Stimulated activated CD4-positive, alpha-beta T cell treated with anti-CD3 and anti-CD28 coated beads, Interleukin-2, amount 100 ng/mL, for 24 hours (primary cell): ENCODE data around the gene KDM3A.
"Not testable (repeated sequence)": the region's sequence is repeated elsewhere in the genome, so short reads cannot be mapped to it uniquely, and the experiment has no call there.

Experiments
- DNase-seq, 2 donors: peaks; one replicate each; pipeline ENCODE4 v3.0.0-alpha.2; 2020

Gene KDM3A

DNA sequence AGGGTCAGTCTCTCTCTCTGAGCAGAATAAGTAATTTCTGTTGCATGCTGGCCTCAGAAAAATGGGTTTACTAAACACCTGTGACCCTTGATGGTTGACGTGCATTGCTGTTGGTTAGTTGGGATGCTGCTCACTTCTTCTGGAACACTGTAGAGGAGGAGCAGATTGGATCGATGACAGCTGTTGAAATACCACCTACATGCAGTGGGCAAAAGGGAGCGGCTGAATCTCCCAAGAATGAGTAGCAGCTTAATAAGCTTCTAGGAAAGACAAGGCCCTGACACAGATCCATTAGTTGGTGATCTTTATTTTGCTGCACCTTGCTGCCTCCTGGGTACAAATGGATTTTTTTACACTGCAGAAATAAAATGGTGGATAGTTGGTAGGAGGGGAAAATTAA lies 43.2 kb downstream of the KDM3A start:
- no peak for DNase-seq

DNA sequence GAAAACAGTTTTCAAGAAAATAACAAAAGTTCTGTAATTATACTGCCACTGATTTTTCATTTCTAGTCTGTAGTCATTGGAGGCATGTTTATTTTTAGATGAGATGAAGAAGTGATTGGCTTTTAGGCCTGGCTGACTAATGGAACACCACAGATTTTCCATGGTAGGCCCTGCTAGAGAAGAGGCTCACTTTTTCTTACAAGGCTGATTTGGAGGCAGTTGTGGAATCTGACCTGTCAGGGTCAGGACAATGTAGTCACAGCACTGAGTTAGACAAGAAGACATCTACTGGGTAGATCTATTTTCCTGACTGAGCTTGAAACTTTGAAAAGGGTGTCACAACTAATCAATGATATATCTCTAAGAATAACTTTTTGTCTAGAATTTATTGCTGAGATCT lies 43.9 kb downstream of the KDM3A start:
- no peak for DNase-seq

DNA sequence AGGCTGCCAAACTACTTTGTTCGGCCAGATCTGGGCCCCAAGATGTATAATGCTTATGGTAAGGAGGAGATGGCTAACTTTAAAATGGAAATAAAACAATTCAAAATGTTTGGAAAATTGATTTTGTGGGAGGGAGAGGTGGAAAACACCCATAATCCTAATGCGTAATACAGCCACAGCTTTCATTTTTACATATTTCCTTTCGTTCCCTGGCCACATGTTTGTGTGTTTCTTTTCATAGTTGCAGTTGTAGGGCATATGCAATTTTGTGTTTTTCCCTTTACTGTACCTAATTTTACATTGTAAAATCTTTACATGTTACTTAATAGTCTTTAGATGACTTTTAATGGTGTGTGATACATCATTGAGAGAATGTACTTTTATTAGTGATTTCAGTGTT lies 44.6 kb downstream of the KDM3A start:
- no peak for DNase-seq

DNA sequence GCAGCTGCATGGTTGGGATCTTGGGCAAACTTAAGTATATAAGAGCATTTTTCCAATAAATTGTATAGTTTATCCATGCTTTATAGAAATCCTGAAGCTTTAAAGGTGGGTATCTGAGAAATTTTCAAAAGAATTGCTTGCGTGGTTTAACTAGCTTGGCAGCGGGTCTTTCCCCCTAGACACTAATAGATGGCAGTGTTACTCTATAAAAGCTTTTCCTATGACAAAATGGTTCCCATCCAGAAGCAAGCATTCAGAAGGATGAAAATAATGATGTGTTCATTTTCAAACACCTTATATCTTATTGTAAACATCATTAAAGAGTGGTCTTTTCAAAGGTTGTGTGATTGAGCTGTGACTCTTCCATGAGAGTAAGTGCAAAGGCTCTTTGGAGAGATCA lies 45.9 kb downstream of the KDM3A start:
- no peak for DNase-seq

DNA sequence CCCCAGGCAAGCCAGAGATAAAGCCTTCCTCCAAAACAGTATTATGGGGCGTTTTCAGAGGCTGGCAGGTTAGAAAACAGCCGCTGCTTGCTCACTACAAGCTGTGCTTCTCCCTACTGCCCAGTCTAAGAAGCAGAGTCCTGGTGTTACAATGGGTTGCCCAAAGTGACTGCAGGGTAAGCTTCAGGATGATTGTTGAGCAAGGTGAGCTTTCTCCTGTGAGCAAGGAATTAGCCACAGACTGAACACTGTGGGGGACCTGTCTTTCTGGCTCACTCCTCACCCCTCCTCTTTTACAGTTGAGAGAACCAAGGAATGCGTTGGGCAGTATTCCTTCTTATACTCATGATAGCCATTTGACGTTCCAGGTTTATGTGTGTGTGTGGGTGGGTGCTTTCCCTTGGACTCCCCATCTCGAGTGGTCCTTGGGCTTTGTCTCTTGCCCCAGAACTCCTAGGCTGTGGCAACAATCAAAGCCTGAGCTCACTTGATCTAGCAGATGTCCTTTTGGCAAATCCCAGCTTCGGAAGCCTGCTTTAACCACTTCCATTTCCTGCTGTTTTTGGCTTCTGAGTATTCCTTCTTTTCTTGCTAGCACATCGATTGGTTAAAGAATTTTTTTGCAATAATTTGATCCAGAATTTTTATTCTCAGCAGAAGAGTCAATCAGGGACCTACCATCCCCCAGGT lies 47.5 kb downstream of the KDM3A start:
- DNase-seq, result no peak

DNA sequence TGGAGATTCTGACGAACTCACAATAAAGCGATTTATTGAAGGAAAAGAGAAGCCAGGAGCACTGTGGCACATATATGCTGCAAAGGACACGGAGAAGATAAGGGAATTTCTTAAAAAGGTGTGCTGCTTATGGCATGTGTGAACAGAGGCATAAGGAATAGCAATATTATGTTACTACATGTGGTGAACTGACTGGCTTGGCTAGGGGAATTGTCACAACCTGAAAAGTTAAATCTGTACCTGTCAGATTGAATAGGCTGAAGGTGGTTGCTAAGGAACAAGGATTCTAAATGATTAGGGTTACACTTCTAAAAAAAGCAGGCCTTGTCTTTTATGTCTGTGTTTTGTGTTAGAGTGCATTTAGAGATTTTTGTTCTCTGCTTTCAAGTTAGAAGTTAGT lies 48.4 kb downstream of the KDM3A start:
- no peak for DNase-seq

DNA sequence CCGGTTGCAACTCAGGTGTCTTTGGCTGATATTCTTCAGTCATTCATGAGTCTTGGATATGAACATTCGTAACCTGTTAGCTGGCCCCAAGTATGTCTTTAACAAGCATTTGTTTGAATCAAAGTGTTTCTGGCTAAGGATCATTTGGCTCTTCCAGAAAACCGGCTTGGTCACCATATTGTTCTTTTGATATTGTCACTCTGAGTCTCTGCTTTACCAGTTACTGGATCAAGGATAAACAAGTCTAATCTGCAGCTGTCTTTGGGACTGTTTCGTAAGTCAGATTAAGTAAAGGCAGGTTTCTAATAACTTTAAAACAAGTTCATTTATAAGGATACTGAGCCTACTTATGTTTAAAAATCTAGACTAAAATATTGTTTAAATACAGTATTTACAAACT lies 49.1 kb downstream of the KDM3A start:
- no peak for DNase-seq

DNA sequence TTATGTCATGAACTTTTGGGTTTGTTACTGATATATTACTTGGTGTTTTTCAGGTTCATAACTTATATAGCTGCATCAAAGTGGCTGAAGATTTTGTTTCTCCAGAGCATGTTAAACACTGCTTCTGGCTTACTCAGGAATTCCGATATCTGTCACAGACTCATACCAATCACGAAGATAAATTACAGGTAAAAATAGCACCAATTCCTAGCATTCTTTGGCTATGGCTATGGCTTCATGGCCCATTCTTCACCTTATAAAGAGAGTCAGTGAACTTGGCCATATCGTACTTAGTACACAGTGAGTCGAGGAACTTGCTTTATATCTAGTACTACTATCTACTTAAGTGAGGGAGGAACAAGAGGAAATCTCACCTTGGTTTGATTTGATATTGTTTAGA lies 49.9 kb downstream of the KDM3A start:
- no peak for DNase-seq

DNA sequence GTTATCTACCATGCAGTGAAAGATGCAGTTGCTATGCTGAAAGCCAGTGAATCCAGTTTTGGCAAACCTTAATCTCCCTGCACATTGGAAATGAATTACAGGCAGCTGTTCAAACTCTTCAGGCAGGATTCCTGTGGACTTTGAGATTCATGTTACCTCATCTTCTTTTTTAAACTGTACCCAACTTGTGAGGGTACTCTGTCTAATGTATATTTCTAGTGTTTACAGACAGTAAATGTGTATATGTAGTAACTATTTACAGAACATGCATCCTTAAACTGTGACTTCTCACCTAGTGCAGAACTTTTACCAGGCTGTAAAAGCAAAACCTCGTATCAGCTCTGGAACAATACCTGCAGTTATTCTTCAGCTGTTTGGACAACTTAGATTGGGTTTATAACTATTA lies 50.9 kb downstream of the KDM3A start:
- no peak for DNase-seq

DNA sequence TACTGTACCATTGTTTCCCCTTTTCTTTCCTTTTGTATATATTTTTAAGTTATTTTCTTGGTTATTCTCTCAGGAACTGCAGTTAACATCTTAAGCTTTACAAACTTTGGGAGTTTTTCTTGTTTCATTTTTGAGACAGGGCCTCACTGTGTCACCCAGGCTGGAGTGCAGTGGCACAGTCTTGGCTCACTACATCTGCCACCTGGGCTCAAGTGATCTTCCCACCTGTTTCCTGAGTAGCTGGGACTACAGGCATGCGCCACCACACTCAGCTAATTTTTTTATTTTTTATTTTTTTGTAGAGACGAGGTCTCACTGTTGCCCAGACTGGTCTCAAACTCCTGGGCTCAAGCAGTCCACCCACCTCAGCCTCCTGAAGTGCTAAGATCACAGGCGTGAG lies 55.2 kb downstream of the KDM3A start:
- not testable (repeated sequence) for DNase-seq

DNA sequence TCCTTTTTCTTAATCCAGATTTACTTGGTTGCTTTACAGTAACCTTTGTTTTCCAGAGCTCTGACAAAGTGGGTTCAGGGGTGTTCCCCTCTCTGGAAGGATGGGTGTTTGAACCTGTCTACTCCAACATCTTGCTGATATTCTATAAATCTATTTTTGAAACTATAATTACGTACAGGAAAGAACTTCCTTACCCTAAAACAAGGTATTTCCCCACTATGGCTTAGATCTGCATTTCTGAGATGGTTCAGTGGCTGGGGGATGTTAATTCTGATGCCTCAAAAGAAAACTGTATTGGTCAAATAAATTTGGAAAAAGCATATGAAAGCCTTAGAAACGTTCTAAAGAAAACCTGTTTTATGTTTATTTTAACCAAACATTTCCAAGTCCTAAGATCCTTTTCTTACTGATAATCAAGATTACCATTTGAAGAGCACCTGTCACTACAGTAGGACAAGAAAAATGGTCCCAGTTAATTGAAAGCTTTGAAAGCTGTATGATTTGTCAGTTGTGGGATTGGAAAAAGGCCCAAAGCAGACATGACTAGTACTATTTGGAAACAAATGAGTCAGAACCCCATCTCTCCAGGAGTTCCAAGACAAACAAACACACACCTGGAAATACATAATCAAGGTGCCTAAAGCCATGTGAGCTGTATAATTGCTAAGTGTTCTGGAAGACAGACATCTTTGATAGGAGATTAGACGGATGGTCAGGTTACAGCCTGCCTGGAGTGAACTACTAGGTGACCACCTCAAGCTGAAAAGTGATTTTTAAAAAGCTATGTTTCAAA lies 57.5 kb downstream of the KDM3A start:
- DNase-seq, result no peak

DNA sequence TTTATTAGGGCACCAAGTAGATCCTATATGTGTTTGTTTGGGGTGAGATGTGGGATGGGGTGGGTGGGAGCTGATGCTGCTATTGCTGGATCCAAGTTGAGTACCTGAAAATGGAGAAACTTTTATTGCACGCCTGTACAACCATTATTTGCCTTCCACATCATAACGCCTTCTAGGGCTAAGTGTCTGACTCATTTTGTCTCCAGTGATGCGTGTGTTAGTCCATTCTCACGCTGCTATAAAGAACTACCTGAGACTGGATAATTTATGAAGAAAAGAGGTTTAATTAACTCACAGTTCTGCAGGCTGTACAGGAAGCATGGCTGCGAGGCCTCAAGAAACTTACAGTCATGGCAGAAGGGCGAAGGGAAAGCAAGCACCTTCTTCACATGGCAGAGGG lies 58.2 kb downstream of the KDM3A start:
- DNase-seq, result no peak

DNA sequence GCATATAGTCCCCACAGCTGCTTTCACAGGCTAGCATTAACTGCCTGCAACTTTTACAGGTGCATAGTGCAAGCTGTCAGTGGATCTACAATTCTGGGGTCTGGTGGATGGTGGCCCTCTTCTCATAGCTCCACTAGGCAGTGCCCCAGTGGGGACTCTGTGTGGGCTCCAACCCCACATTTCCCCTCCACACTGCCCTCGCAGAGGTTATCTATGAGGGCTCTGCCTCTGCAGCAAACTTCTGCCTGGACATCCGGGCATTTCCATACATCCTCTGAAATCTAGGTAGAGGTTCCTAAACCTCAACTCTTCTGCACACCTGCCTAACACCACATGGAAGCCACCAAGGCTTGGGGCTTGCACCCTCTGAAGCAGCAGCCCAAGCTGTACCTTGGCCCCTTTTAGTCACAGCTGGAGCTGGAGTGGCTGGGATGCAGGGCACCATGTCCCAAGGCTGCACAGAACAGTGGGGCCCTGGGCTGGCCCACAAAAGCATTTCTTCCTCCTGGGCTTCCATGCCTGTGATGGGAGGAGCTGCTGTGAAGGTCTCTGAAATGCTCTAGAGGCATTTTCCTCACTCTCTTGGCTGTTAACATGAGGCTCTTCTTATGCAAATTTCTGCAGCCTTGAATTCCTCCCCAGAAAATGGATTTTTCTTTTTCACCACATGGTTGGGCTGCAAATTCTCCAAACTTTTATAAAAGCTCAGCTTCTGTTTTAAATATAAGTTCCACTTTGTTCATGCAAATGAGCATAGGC lies 59.3 kb downstream of the KDM3A start:
- no peak for DNase-seq

DNA sequence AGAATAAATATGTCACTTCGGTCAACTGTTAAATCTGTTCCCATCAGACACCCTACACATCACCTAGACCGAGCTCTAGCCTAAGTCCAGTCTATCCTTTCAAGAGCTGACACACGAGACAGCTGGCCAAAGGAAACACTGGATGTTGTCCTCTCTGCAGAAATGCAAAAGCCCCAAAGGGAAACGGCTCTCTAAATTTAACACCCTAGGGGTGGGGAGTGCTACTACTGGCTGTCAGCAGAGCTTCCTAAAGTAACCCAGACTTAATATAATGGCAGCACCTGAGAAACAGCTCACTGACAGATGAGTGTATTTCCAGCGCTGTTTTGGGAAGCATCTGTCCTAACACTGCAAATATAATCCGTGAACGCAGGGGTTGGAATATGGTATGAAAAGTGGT lies 66.4 kb downstream of the KDM3A start:
- no peak for DNase-seq

DNA sequence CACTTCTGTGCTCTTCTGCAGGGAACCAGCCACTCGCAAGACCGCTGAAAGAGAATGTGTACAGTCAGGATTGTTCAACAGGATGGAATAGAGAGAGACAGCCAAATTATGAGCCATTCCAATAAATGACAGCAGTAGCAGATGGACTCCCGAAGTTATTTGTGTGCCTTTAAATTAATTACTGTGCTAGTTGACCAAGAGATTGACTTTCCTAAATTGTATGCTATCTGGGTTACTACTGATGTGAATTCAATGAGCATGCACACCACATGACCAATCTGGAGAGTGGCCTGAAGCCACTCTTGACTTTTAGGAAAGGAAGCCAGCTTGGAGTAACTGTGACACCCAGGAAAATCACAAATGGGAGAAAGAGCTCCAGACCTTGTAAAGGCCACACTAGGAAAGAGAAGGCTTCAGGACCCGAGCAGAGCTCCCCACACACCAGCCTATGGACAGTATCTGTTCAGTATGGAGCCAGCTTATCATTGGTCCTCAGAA lies 69.3 kb downstream of the KDM3A start:
- DNase-seq, result no peak

DNA sequence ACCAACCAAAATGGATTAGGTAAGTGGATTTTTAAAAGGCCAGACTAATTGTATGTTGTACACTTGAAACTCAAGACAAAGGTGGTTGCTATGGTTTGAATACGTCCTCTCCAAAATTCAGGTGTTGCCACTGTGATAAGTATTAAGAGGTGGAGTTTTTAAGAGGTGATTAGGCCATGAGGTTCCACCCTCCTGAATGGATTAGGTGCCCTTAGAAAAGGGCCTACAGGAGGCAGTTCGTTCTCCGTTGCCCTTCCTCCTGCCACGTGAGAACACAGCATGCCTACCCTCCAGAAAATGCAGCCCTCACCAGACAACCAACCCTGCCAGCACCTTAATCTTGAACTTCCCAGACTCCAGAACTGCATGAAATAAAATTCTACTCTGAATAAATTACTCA lies 70.9 kb downstream of the KDM3A start:
- no peak for DNase-seq

DNA sequence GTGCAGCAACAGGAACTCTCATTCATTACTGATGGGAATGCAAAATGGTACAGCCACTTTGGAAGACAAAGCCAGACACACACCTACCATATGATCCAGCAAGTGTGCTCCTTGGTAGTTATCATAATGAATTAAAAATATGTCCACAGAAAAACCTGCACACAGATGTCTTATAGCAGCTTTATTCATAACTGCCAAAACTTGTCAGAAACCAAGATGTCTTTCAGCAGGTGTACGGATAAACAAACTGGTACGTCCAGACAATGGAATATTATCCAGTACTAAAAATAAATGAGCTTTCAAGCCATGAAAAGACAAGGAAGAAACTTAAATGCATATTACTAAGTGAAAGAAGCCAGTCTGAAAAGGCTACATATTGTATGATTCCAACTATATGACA lies 71.7 kb downstream of the KDM3A start:
- no peak for DNase-seq

DNA sequence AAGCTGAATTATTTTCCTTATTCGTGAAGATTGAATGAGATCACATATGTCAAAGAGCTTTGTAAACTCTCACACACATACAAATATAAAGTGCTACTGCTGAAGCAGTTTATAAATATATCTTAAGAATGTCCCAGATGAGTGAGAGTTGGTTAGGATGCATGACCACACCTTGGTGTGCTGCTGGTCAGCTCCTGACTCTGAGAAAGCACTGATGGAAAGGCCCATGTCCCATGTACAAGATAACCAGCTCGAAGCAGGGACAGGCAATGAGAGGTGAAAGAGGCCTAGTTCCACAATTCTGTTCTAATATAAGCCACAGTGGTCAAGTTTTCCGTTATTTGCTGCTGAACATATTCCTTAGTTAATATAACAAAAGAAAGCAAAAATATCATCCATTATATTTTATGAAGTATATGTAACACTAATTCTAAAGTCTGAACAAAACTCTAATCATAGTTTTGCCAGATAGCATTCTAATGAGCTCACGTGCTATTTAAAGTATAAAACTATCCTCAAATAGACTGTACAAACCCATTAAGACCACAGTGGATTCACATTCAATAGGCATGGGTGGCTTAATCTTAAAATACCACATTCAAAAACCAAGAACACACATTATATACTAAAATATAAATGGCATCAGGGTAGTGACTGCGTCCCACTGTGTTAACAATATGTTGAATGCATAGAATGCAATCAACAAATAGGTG lies 72.9 kb downstream of the KDM3A start:
- DNase-seq, result no peak

DNA sequence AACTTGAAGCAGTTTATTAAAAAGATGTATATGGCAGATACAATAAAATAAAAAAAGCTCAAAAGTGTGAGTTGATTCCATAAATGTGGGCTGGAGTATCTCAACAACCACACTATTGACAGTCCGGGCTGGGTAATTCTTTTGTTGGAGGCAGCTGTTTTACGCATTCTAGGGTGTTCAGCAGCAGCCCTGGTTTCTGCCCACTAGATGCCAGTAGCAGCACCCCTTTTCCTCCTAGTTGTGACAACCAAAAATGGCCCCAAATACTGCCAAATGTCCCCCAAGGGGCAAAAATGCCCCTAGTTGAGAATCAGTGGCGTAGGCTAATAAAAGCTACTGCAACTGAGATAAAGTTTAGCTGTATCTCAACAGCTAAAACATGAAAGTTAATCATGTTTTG lies 77.3 kb downstream of the KDM3A start:
- no peak for DNase-seq

DNA sequence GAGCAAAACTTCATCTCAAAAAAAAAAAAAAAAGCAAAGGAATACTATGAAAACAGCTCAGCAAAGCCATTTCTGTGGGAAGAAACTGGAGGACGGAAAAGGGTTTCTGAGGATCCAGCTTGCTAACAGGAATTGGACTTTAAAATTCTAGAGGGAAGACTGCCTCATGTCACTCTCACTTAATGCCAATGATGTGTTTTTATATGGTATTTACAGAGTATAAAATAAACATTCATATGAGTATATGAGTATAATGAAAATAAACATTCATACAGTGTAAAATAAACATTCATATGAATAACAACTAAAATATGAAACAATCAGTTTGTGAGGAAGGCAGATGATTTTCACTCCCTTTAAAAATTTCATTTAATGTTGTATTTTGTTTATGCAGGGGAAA lies 78.2 kb downstream of the KDM3A start:
- DNase-seq, result no peak

DNA sequence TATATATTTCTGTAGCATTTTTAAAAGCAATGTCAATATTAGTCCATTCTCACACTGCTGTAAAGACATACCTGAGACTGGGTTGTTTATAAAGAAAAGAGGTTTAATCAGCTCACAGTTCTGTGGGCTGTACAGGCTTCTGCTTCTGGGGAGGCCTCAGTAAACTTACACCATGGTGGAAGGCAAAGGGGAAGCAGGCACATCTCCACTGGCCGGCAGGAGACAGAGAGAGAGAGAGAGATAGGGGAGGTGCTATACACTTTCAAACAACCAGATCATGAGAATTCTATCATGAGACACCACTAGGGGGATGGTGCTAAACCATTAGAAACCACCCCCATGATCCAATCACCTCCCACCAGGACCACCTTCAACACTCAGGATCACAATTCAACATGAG lies 79.0 kb downstream of the KDM3A start:
- no peak for DNase-seq

DNA sequence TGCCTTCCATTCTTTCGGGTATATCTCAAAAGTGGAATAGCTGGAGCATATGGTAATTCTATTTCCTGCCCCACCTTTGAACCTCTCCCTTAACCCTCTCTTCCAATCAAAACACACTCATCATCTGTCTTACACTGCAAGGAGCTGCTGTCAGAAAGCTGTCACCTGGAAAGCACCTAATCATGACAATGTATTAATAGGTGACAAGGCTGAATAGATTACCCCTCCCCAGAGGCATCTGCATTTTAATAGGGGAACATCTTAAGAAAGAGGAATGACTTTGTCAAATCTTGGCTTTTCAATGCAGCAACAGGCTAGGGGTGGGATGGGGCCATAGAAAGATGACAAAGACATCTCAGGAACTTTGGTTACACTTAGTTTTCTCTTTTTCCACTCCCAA lies 80.8 kb downstream of the KDM3A start:
- no peak for DNase-seq

DNA sequence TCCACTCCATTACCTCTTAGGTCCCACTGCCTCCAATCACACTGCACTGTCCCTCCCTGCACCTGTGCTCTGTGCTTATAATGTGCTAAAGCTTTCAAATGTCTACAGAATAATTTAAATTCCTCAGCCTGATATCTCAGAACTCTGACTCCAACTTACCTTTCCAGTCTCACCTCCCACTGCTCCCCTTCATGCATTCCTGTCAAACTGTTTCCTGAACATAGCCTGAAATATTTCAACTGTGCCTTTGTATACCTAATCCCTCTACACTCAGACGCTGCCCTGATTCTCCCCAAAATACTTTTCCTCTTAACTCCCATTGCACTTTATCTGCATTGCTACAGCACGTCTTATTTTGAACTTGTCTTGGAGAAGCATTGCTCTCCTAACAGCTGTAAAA lies 81.5 kb downstream of the KDM3A start:
- no peak for DNase-seq
